SK-N-SH treated with all-trans-retinoic acid at 6 μM for 48 hours (cell line): ENCODE results near the gene PFKFB4.

Experiments used
- ATAC-seq: fragments of 200-7000 bp; cut with Tn5 transposase; 3 replicates; pipeline ENCODE4 v1.9.1; 2020; ENCODE audit warnings: mild to moderate bottlenecking, moderate library complexity
- BACH2 ChIP-seq: fragments of 250-450 bp; sonication (Bioruptor Pico); IDR thresholded peaks from 2 replicates; pipeline ENCODE4 v1.9.0; 2021; ENCODE audit warnings: mild to moderate bottlenecking, borderline replicate concordance
- CSDC2 ChIP-seq: fragments of 250-450 bp; sonication (Bioruptor Pico); IDR thresholded peaks from 2 replicates; pipeline ENCODE4 v1.5.0; 2020; ENCODE audit warnings: mild to moderate bottlenecking, moderate library complexity
- ESRRG ChIP-seq: fragments of 250-450 bp; sonication (Bioruptor Pico); IDR thresholded peaks from 2 replicates; pipeline ENCODE4 v1.6.1; 2021; ENCODE audit warnings: mild to moderate bottlenecking
- GLIS3 ChIP-seq: fragments of 250-450 bp; sonication (Bioruptor Pico); IDR thresholded peaks from 2 replicates; pipeline ENCODE4 v1.5.0; 2020; ENCODE audit warnings: mild to moderate bottlenecking, moderate library complexity
- ISL1 ChIP-seq: fragments of 250-450 bp; sonication (Bioruptor Pico); IDR thresholded peaks from 2 replicates; pipeline ENCODE4 v2.1.2; 2022; ENCODE audit warnings: mild to moderate bottlenecking, moderate library complexity
- OSR1 ChIP-seq: fragments of 250-450 bp; sonication (Bioruptor Pico); IDR thresholded peaks from 2 replicates; pipeline ENCODE4 v1.8.0; 2022; ENCODE audit warnings: moderate library complexity, mild to moderate bottlenecking, inconsistent platforms
- POU6F1 ChIP-seq: fragments of 250-450 bp; sonication (Bioruptor Pico); IDR thresholded peaks from 2 replicates; pipeline ENCODE4 v1.8.0; 2021; ENCODE audit warnings: low read depth, mild to moderate bottlenecking, moderate library complexity, borderline replicate concordance
- PPARA ChIP-seq: fragments of 250-450 bp; sonication (Bioruptor Pico); IDR thresholded peaks from 2 replicates; pipeline ENCODE4 v1.5.0; 2020; ENCODE audit warnings: mild to moderate bottlenecking, borderline replicate concordance
- RARB ChIP-seq: fragments of 250-450 bp; sonication (Bioruptor Pico); IDR thresholded peaks from 2 replicates; pipeline ENCODE4 v1.8.0; 2021; ENCODE audit warnings: mild to moderate bottlenecking, moderate library complexity
- SNAI2 ChIP-seq: fragments of 250-450 bp; sonication (Bioruptor Pico); IDR thresholded peaks from 2 replicates; pipeline ENCODE4 v1.5.0; 2020; ENCODE audit warnings: mild to moderate bottlenecking, moderate library complexity
- TCF4 ChIP-seq: fragments of 250-450 bp; sonication (Bioruptor Pico); IDR thresholded peaks from 2 replicates; pipeline ENCODE4 v1.8.0; 2021; ENCODE audit warnings: mild to moderate bottlenecking, moderate library complexity, borderline replicate concordance
- TOX ChIP-seq: fragments of 250-450 bp; sonication (Bioruptor Pico); IDR thresholded peaks from 2 replicates; pipeline ENCODE4 v1.8.0; 2021; ENCODE audit warnings: mild to moderate bottlenecking, moderate library complexity, borderline replicate concordance
- ZC3H10 ChIP-seq: fragments of 250-450 bp; sonication (Bioruptor Pico); IDR thresholded peaks from 2 replicates; pipeline ENCODE4 v1.5.1; 2021; ENCODE audit warnings: mild to moderate bottlenecking, moderate library complexity
- ZFP3 ChIP-seq: fragments of 250-450 bp; sonication (Bioruptor Pico); IDR thresholded peaks from 2 replicates; pipeline ENCODE4 v1.5.0; 2020; ENCODE audit warnings: mild to moderate bottlenecking, moderate library complexity
- ZFP30 ChIP-seq: fragments of 450-650 bp; formaldehyde crosslinking; IDR thresholded peaks from 2 replicates; pipeline ENCODE4 v1.5.0; 2022; ENCODE audit warnings: mild to moderate bottlenecking, moderate library complexity
- ZNF8 ChIP-seq: fragments of 450-650 bp; formaldehyde crosslinking; IDR thresholded peaks from 2 replicates; pipeline ENCODE4 v1.5.0; 2020; ENCODE audit warnings: mild to moderate bottlenecking, moderate library complexity
- TF ChIP-seq, protein P1 (sequence below): fragments of 250-450 bp; sonication (Bioruptor Pico); IDR thresholded peaks from 2 replicates; pipeline ENCODE4 v1.5.1; 2021; ENCODE audit warnings: mild to moderate bottlenecking, moderate library complexity
- TF ChIP-seq, protein P2 (sequence below): fragments of 250-450 bp; sonication (Bioruptor Pico); IDR thresholded peaks from 2 replicates; pipeline ENCODE4 v1.8.0; 2020; ENCODE audit warnings: mild to moderate bottlenecking, moderate library complexity, borderline replicate concordance
- TF ChIP-seq, protein P3 (sequence below): fragments of 250-450 bp; sonication (Bioruptor Pico); IDR thresholded peaks from 2 replicates; pipeline ENCODE4 v1.5.1; 2020; ENCODE audit warnings: low read depth, mild to moderate bottlenecking, moderate library complexity

The PFKFB4 gene

GRCh38 chr3:48543271-48543866 lies 13.2 kb downstream of the PFKFB4 start:
- TF ChIP-seq BACH2 (CRISPR knock-in tag) (no peak), TCF4 (CRISPR knock-in tag) (peak; percentile 51; the same call in 1 of the 2 replicates)

DNA sequence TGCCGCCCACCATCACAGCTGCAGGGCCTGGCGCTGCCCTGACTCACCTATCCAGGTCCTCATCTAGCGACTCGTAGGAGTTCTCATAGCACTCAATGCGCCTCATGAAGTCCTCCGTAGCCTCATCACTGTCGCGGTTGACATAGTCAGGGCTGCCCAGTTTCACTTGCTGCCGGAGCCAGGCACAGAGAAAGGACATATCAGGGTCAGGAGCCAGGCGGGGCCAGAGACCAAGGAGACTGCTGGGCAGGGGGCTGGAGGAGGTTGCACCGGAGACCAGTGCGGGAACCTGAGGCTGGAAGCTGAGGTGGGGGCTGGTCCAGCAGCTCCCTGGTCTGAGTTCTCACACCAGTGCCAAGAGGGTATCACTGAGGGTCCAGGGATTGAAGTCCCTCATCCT lies 18.2 kb downstream of the PFKFB4 start:
- no peak for TF ChIP-seq PPARA (CRISPR knock-in tag)
- no peak for TF ChIP-seq GLIS3
- TF ChIP-seq, protein P1, sequence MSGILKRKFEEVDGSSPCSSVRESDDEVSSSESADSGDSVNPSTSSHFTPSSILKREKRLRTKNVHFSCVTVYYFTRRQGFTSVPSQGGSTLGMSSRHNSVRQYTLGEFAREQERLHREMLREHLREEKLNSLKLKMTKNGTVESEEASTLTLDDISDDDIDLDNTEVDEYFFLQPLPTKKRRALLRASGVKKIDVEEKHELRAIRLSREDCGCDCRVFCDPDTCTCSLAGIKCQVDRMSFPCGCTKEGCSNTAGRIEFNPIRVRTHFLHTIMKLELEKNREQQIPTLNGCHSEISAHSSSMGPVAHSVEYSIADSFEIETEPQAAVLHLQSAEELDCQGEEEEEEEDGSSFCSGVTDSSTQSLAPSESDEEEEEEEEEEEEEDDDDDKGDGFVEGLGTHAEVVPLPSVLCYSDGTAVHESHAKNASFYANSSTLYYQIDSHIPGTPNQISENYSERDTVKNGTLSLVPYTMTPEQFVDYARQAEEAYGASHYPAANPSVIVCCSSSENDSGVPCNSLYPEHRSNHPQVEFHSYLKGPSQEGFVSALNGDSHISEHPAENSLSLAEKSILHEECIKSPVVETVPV (CRISPR knock-in tag), result no peak
- TF ChIP-seq RARB (CRISPR knock-in tag), result no peak
- no peak for TF ChIP-seq TOX (CRISPR knock-in tag)
- TF ChIP-seq TCF4 (CRISPR knock-in tag), result no peak
- TF ChIP-seq ZNF8 (CRISPR knock-in tag), result no peak
- no peak for TF ChIP-seq OSR1
- TF ChIP-seq BACH2 (CRISPR knock-in tag), result no peak
- TF ChIP-seq, protein P2, sequence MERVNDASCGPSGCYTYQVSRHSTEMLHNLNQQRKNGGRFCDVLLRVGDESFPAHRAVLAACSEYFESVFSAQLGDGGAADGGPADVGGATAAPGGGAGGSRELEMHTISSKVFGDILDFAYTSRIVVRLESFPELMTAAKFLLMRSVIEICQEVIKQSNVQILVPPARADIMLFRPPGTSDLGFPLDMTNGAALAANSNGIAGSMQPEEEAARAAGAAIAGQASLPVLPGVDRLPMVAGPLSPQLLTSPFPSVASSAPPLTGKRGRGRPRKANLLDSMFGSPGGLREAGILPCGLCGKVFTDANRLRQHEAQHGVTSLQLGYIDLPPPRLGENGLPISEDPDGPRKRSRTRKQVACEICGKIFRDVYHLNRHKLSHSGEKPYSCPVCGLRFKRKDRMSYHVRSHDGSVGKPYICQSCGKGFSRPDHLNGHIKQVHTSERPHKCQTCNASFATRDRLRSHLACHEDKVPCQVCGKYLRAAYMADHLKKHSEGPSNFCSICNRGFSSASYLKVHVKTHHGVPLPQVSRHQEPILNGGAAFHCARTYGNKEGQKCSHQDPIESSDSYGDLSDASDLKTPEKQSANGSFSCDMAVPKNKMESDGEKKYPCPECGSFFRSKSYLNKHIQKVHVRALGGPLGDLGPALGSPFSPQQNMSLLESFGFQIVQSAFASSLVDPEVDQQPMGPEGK (CRISPR knock-in tag), result no peak
- TF ChIP-seq ESRRG (CRISPR knock-in tag), result no peak
- no peak for TF ChIP-seq ZFP3 (CRISPR knock-in tag)
- no peak for TF ChIP-seq ZC3H10 (CRISPR knock-in tag)
- no peak for TF ChIP-seq POU6F1 (CRISPR knock-in tag)
- no peak for TF ChIP-seq SNAI2 (CRISPR knock-in tag)

More at GRCh38 chr3:48543271-48543866, 13.2 kb downstream of the PFKFB4 start:
- peak; percentile 59 for ATAC-seq

GRCh38 chr3:48536785-48537184 lies 19.8 kb downstream of the PFKFB4 start:
- no peak for ATAC-seq
- no peak for TF ChIP-seq POU6F1 (CRISPR knock-in tag)
- TF ChIP-seq SNAI2 (CRISPR knock-in tag), result no peak
- TF ChIP-seq CSDC2, result no peak
- no peak for TF ChIP-seq TCF4 (CRISPR knock-in tag)
- TF ChIP-seq OSR1, result no peak
- no peak for TF ChIP-seq ISL1 (CRISPR knock-in tag)
- no peak for TF ChIP-seq ZC3H10 (CRISPR knock-in tag)
- TF ChIP-seq ZFP30 (CRISPR knock-in tag), result no peak
- TF ChIP-seq RARB (CRISPR knock-in tag), result no peak
- TF ChIP-seq, protein P2 (CRISPR knock-in tag), result no peak
- TF ChIP-seq, protein P3, sequence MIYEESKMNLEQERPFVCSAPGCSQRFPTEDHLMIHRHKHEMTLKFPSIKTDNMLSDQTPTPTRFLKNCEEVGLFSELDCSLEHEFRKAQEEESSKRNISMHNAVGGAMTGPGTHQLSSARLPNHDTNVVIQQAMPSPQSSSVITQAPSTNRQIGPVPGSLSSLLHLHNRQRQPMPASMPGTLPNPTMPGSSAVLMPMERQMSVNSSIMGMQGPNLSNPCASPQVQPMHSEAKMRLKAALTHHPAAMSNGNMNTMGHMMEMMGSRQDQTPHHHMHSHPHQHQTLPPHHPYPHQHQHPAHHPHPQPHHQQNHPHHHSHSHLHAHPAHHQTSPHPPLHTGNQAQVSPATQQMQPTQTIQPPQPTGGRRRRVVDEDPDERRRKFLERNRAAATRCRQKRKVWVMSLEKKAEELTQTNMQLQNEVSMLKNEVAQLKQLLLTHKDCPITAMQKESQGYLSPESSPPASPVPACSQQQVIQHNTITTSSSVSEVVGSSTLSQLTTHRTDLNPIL (CRISPR knock-in tag), result no peak
- no peak for TF ChIP-seq ZFP3 (CRISPR knock-in tag)
- no peak for TF ChIP-seq ZNF8 (CRISPR knock-in tag)

More for the DNA sequence above, 18.2 kb downstream of the PFKFB4 start:
- no peak for ATAC-seq
